Activated CD4-positive, alpha-beta T cell treated with anti-CD3 and anti-CD28 coated beads, Interleukin-2, amount 10 ng/mL, durations not matched to agents 7 days and 5 days (primary cell): ENCODE results near the gene SLC38A7. TPM values are rescaled to one million over a fixed set of nuclear protein-coding genes. Genes with fewer than 3 reads are reported as not detected.
A peak's percentile ranks its signal among the peaks of the same experiment; 100 is the strongest.
"Not testable (repeated sequence)": the region's sequence is repeated elsewhere in the genome, so short reads cannot be mapped to it uniquely, and the experiment has no call there.

Source experiments
- CTCF ChIA-PET: fragments of 350-600 bp; sonication (Branson Sonifier 250); formaldehyde crosslinking; loops from one replicate; lab custom pipeline; 2021; ENCODE audit warnings: antibody characterized with exemption; lab: Charles Lee
- POLR2A ChIA-PET: fragments of 350-600 bp; sonication (Branson Sonifier 250); formaldehyde crosslinking; loops from one replicate; lab custom pipeline; 2021; ENCODE audit warnings: antibody characterized with exemption; lab: Charles Lee
- DNase-seq: peaks from one replicate; pipeline ENCODE4 v3.0.0-alpha.2; 2020
- H3K27ac Mint-ChIP-seq: one replicate; pipeline ENCODE4 v1.8.0; 2021; ENCODE audit warnings: mild to moderate bottlenecking, moderate library complexity, mixed read lengths
- H3K27me3 Mint-ChIP-seq: one replicate; pipeline ENCODE4 v1.8.0; 2021; ENCODE audit warnings: mixed read lengths
- H3K36me3 Mint-ChIP-seq: one replicate; pipeline ENCODE4 v1.8.0; 2021; ENCODE audit warnings: low read depth, mixed read lengths
- H3K4me1 Mint-ChIP-seq: one replicate; pipeline ENCODE4 v1.8.0; 2021; ENCODE audit warnings: mixed read lengths
- H3K4me3 Mint-ChIP-seq: one replicate; pipeline ENCODE4 v1.8.0; 2021; ENCODE audit warnings: mild to moderate bottlenecking, moderate library complexity, mixed read lengths
- H3K9me3 Mint-ChIP-seq: one replicate; pipeline ENCODE4 v1.8.0; 2021; ENCODE audit warnings: mixed read lengths
- total RNA-seq, 2 experiments: library from RNA; stranded (reverse); gene quantifications; one replicate each; pipeline ENCODE4 v1.2.3, GENCODE V29; 2021

SLC38A7 gene
- total RNA-seq, 2 experiments from 2014 or later = 12.3 to 12.5 TPM

- peak; percentile 25 for DNase-seq
- ChIA-PET CTCF (interaction anchor here (0.5 to 1.1 kb wide), 3 partner anchors 23 to 149 kb away, joined by 3 read pairs; partner anchors contain the start of gene SLC38A7), POLR2A (interaction anchor here (0.6 kb wide), 1 partner anchor 9 kb away, joined by 4 read pairs; no protein-coding TSS in a partner anchor)
- Mint-ChIP-seq H3K36me3 (no peaks in the 10 kb centered on the region), H3K27me3 (no peaks in the 10 kb centered on the region), H3K27ac (no peak overlapping the region), H3K4me3 (no peak overlapping the region), H3K4me1 (no peaks in the 10 kb centered on the region), H3K9me3 (no peaks in the 10 kb centered on the region)
These were observed 23.3 kb downstream of the SLC38A7 start for GRCh38 chr16:58661199-58661830.

GRCh38 chr16:58659911-58660310 lies 24.7 kb downstream of the SLC38A7 start:
- H3K36me3 Mint-ChIP-seq, H3K4me1 Mint-ChIP-seq, POLR2A ChIA-PET: not testable (repeated sequence)

GRCh38 chr16:58658796-58659211 lies 25.8 kb downstream of the SLC38A7 start:
- H3K4me3 Mint-ChIP-seq = no peak overlapping the region
- no peak overlapping the region for H3K27ac Mint-ChIP-seq
- H3K4me1 Mint-ChIP-seq = no peaks in the 10 kb centered on the region
- no peak for DNase-seq
- H3K27me3 Mint-ChIP-seq = no peaks in the 10 kb centered on the region
- no peaks in the 10 kb centered on the region for H3K36me3 Mint-ChIP-seq
- POLR2A ChIA-PET = no interaction called here
- H3K9me3 Mint-ChIP-seq = no peaks in the 10 kb centered on the region
- CTCF ChIA-PET = interaction anchor here (0.6 to 1.4 kb wide), 5 partner anchors 9 to 147 kb away, joined by 3 to 4 read pairs (median 3); partner anchors contain the start of gene GOT2

More at GRCh38 chr16:58659911-58660310, 24.7 kb downstream of the SLC38A7 start:
- CTCF ChIA-PET = interaction anchor here (1.2 kb wide), 1 partner anchor 10 kb away, joined by 3 read pairs; no protein-coding TSS in a partner anchor
- H3K4me3 Mint-ChIP-seq, H3K27ac Mint-ChIP-seq, H3K9me3 Mint-ChIP-seq, H3K27me3 Mint-ChIP-seq, DNase-seq: not testable (repeated sequence)

- H3K36me3 Mint-ChIP-seq = no peaks in the 10 kb centered on the region
- POLR2A ChIA-PET = no interaction called here
- CTCF ChIA-PET = interaction anchor here (0.6 kb wide), 1 partner anchor 289 kb away, joined by 3 read pairs; no protein-coding TSS in a partner anchor
- DNase-seq = no peak
- H3K4me3 Mint-ChIP-seq = no peak overlapping the region
- peaks cover 3% of the 10 kb centered on the region for H3K27me3 Mint-ChIP-seq
- H3K27ac Mint-ChIP-seq = no peak overlapping the region
- H3K9me3 Mint-ChIP-seq = no peaks in the 10 kb centered on the region
- no peaks in the 10 kb centered on the region for H3K4me1 Mint-ChIP-seq
These were observed 27.7 kb downstream of the SLC38A7 start for GRCh38 chr16:58656899-58657298.

GRCh38 chr16:58655215-58655596 lies 29.4 kb downstream of the SLC38A7 start:
- ChIA-PET CTCF (no interaction called here), POLR2A (no interaction called here)
- DNase-seq = no peak

DNA sequence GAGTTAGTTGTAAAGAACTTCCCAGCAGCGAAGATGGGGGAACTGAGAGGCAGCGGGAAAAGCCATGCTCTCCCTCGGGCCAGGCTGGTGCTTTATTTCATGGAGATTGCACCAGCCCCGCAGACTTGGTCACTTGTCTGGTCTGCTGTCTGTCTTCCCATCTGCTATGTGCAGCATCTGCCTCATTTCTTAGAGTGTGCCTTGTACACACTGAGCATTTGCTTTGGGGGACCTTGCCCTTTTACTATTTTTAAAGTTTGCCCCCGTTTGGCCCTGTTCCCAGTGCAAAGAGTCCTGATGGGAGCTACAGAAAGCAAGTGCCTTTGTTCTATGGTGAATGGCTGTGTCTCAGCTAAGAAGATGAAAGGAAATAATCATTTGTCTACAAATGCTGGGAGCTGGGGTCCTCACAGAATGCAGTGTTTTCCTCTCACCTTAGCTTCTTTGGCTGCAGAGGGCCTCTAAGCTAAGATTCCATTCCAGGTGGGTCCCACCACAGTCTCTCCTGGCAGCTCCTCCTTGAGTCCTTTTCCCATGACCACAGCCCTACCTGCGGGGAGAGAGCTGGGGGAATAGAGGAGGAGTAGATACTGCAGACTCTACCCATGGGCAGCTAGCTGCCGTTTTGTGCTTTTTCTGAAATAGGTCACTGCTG lies 29.9 kb downstream of the SLC38A7 start:
- CTCF ChIA-PET = no interaction called here
- Mint-ChIP-seq H3K27ac (no peak overlapping the region), H3K4me3 (no peak overlapping the region), H3K4me1 (no peaks in the 10 kb centered on the region), H3K9me3 (no peaks in the 10 kb centered on the region), H3K27me3 (peaks cover 7% of the 10 kb centered on the region), H3K36me3 (no peaks in the 10 kb centered on the region)
- DNase-seq = no peak
- POLR2A ChIA-PET = no interaction called here

More at GRCh38 chr16:58655215-58655596, 29.4 kb downstream of the SLC38A7 start:
- H3K4me1 Mint-ChIP-seq = no peaks in the 10 kb centered on the region
- H3K4me3 Mint-ChIP-seq = no peak overlapping the region
- peaks cover 7% of the 10 kb centered on the region for H3K27me3 Mint-ChIP-seq
- H3K36me3 Mint-ChIP-seq = no peaks in the 10 kb centered on the region
- no peak overlapping the region for H3K27ac Mint-ChIP-seq
- H3K9me3 Mint-ChIP-seq = no peaks in the 10 kb centered on the region

- Mint-ChIP-seq H3K9me3 (no peaks in the 10 kb centered on the region), H3K27ac (no peak overlapping the region), H3K36me3 (no peaks in the 10 kb centered on the region), H3K4me3 (no peak overlapping the region), H3K4me1 (no peaks in the 10 kb centered on the region), H3K27me3 (peaks cover 7% of the 10 kb centered on the region)
- POLR2A ChIA-PET = interaction anchor here (0.6 kb wide), 1 partner anchor 60 kb away, joined by 4 read pairs; no protein-coding TSS in a partner anchor
- CTCF ChIA-PET = interaction anchor here (0.5 to 1.4 kb wide), 3 partner anchors 14 to 165 kb away, joined by 3 to 5 read pairs (median 4); no protein-coding TSS in a partner anchor
- DNase-seq = no peak
These were observed 31.8 kb downstream of the SLC38A7 start for GRCh38 chr16:58652741-58653140.

GRCh38 chr16:58651965-58652348 lies 32.6 kb downstream of the SLC38A7 start:
- H3K27ac Mint-ChIP-seq = no peak overlapping the region
- ChIA-PET POLR2A (interaction anchor here (0.6 kb wide), 2 partner anchors 9 kb away, joined by 4 to 5 read pairs; no protein-coding TSS in a partner anchor), CTCF (interaction anchor here (0.5 to 1.4 kb wide), 3 partner anchors 10 to 164 kb away, joined by 3 to 4 read pairs (median 3); no protein-coding TSS in a partner anchor)
- H3K4me3 Mint-ChIP-seq = no peak overlapping the region
- H3K27me3 Mint-ChIP-seq = peaks cover 7% of the 10 kb centered on the region
- H3K9me3 Mint-ChIP-seq = no peaks in the 10 kb centered on the region
- no peak for DNase-seq
- no peaks in the 10 kb centered on the region for H3K4me1 Mint-ChIP-seq
- no peaks in the 10 kb centered on the region for H3K36me3 Mint-ChIP-seq

GRCh38 chr16:58649707-58650106 lies 34.9 kb downstream of the SLC38A7 start:
- no peaks in the 10 kb centered on the region for H3K36me3 Mint-ChIP-seq
- ChIA-PET CTCF (interaction anchor here (1.1 to 1.5 kb wide), 2 partner anchors 10 to 43 kb away, joined by 3 read pairs; no protein-coding TSS in a partner anchor), POLR2A (no interaction called here)
- no peak overlapping the region for H3K27ac Mint-ChIP-seq
- peaks cover 7% of the 10 kb centered on the region for H3K27me3 Mint-ChIP-seq
- no peaks in the 10 kb centered on the region for H3K9me3 Mint-ChIP-seq
- DNase-seq = no peak
- no peaks in the 10 kb centered on the region for H3K4me1 Mint-ChIP-seq
- H3K4me3 Mint-ChIP-seq = no peak overlapping the region

GRCh38 chr16:58647107-58647506 lies 37.5 kb downstream of the SLC38A7 start:
- ChIA-PET POLR2A (no interaction called here), CTCF (interaction anchor here (1.0 kb wide), 2 partner anchors 27 to 127 kb away, joined by 3 to 4 read pairs; no protein-coding TSS in a partner anchor)
- no peak overlapping the region for H3K4me3 Mint-ChIP-seq
- peaks cover 4% of the 10 kb centered on the region for H3K27me3 Mint-ChIP-seq
- H3K36me3 Mint-ChIP-seq = no peaks in the 10 kb centered on the region
- no peaks in the 10 kb centered on the region for H3K9me3 Mint-ChIP-seq
- no peak for DNase-seq
- H3K27ac Mint-ChIP-seq = no peak overlapping the region
- H3K4me1 Mint-ChIP-seq = no peaks in the 10 kb centered on the region

- Mint-ChIP-seq H3K36me3 (no peaks in the 10 kb centered on the region), H3K27ac (no peak overlapping the region), H3K9me3 (no peaks in the 10 kb centered on the region), H3K27me3 (no peaks in the 10 kb centered on the region), H3K4me3 (no peak overlapping the region), H3K4me1 (no peaks in the 10 kb centered on the region)
- DNase-seq = no peak
- POLR2A ChIA-PET = no interaction called here
- CTCF ChIA-PET = no interaction called here
These were observed 39.6 kb downstream of the SLC38A7 start for GRCh38 chr16:58644765-58645487.

GRCh38 chr16:58644108-58644507 lies 40.5 kb downstream of the SLC38A7 start:
- CTCF ChIA-PET = no interaction called here
- no peaks in the 10 kb centered on the region for H3K9me3 Mint-ChIP-seq

More at GRCh38 chr16:58644108-58644507, 40.5 kb downstream of the SLC38A7 start:
- Mint-ChIP-seq H3K4me1 (no peaks in the 10 kb centered on the region), H3K36me3 (no peaks in the 10 kb centered on the region), H3K4me3 (no peak overlapping the region), H3K27me3 (no peaks in the 10 kb centered on the region), H3K27ac (no peak overlapping the region)
- POLR2A ChIA-PET = no interaction called here
- no peak for DNase-seq
